NB4 (cell line): ENCODE measurements around the gene PLEK.

Experiments
- DNase-seq: peaks from one replicate; pipeline ENCODE4 v3.0.0; 2010; ENCODE audit warnings: low read depth
- H3K4me3 ChIP-seq: one replicate; pipeline ENCODE4 v1.5.1; 2011; ENCODE audit warnings: mild to moderate bottlenecking, low read depth, low read length, moderate library complexity
- MYC ChIP-seq: IDR thresholded peaks from 2 replicates; pipeline ENCODE4 v1.6.1; 2011; ENCODE audit warnings: low read depth, low read length
- POLR2A ChIP-seq: IDR thresholded peaks from 2 replicates; pipeline ENCODE4 v1.6.1; 2011; ENCODE audit warnings: mild to moderate bottlenecking; ENCODE audit not compliant: insufficient read length; ENCODE audit errors: extremely low read depth
- TF ChIP-seq, protein P1 (sequence below): IDR thresholded peaks from 2 replicates; pipeline ENCODE4 v1.6.1; 2011; ENCODE audit warnings: low read depth, low read length
- TF ChIP-seq, protein P2 (sequence below): IDR thresholded peaks from one replicate; pipeline ENCODE4 v1.5.1; 2012; ENCODE audit warnings: low read depth, low read length

Gene PLEK

DNA sequence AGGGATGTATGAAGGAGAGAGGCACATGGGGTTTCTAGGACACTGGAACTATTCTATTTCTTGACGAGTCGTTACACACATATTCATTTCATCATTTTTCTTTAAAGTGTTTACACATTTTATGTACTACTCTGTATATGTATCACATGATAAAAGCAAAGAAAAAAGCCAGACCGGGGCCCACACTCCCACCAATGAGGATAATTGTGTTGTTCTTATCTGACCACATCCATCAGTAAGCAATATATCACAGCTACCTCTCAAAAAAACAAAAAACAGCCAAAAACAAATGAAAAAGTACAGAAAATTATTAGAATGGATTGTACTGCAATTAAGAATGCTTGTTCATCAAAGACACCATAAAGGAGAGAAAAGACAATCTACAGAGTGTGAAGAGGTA lies 31.2 kb upstream of the PLEK start:
- H3K4me3 ChIP-seq = no peak overlapping the region
- TF ChIP-seq, protein P1, sequence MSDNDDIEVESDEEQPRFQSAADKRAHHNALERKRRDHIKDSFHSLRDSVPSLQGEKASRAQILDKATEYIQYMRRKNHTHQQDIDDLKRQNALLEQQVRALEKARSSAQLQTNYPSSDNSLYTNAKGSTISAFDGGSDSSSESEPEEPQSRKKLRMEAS = no peak
- TF ChIP-seq, protein P2, sequence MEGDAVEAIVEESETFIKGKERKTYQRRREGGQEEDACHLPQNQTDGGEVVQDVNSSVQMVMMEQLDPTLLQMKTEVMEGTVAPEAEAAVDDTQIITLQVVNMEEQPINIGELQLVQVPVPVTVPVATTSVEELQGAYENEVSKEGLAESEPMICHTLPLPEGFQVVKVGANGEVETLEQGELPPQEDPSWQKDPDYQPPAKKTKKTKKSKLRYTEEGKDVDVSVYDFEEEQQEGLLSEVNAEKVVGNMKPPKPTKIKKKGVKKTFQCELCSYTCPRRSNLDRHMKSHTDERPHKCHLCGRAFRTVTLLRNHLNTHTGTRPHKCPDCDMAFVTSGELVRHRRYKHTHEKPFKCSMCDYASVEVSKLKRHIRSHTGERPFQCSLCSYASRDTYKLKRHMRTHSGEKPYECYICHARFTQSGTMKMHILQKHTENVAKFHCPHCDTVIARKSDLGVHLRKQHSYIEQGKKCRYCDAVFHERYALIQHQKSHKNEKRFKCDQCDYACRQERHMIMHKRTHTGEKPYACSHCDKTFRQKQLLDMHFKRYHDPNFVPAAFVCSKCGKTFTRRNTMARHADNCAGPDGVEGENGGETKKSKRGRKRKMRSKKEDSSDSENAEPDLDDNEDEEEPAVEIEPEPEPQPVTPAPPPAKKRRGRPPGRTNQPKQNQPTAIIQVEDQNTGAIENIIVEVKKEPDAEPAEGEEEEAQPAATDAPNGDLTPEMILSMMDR = no peak
- no peak for TF ChIP-seq POLR2A
- DNase-seq = no peak

DNA sequence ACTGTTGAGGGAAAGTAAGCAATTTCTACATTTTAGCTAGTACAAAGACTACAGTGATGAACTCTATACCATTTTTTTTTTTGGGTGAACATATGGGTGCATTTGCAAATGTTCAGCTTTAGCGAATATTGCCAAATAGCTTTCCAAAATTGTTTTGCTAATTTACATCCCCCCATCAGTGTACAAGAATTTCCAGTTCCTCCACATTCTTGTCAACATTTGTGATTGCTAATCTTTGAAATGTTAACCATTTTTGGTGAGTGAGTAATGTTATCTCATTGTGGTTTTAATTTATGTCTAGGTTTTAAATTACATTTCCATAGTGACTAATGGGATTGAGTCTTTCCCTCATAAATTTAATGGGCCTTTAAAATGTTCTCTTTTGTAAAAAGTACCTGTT lies 28.9 kb upstream of the PLEK start:
- DNase-seq = no peak
- TF ChIP-seq, protein P2 = no peak
- TF ChIP-seq MYC = no peak
- TF ChIP-seq POLR2A = no peak
- TF ChIP-seq, protein P1 = no peak
- H3K4me3 ChIP-seq = no peak overlapping the region

DNA sequence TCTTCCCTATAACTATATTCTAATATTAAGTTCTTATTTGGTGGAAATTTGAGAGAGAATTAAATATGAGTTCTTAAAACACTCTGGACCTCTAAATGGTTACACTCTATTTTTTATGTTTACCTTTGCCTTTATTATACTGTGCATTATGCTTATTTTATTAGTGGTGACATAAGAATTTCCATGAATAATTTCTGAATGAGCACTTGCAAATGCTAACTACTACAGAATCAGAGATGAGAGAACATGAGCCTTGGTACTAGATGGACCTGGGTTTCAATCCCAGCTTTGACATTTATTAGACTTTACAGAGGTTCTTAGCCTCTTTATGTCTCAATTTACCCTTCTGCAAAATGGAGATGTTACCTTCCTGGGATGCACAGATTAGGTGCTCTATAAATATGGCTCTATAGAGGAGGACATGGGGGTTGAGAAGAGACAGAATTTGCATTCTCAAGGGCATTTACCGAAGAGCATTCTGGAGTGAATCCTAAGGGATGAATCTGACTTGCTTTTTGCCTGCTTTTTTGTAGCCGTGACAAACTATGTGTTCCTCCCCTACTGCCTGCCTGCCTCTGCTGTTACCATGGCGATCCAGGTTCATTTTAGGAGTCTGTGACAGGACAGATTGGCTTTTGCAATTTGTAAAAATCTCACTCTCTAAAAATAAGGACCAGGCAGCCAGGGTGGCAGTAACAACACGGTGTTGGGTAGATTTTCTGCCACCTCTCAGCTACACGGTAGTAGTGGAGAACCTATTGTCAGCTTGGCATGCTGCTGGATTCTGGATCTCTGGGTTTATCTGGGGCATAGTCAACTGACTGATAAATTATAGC lies 24.6 kb upstream of the PLEK start:
- no peak for DNase-seq
- H3K4me3 ChIP-seq = no peak overlapping the region
- TF ChIP-seq, protein P2 = no peak
- no peak for TF ChIP-seq MYC
- TF ChIP-seq, protein P1 = no peak
- no peak for TF ChIP-seq POLR2A

DNA sequence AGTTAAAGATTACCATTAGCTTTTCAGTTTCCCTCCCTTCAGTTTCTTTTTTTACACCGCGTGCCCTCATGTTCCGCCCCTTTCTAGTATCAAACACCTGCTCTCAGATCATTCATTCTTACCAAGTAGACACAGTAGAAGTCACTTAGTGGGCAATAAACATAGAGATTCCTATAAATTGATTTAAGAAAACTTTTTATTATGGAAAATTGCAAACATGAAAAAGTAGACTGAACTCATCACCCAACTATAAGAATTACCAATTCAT lies 24.1 kb upstream of the PLEK start:
- H3K4me3 ChIP-seq = no peak overlapping the region
- no peak for DNase-seq
- TF ChIP-seq MYC = no peak
- TF ChIP-seq, protein P1 = no peak

DNA sequence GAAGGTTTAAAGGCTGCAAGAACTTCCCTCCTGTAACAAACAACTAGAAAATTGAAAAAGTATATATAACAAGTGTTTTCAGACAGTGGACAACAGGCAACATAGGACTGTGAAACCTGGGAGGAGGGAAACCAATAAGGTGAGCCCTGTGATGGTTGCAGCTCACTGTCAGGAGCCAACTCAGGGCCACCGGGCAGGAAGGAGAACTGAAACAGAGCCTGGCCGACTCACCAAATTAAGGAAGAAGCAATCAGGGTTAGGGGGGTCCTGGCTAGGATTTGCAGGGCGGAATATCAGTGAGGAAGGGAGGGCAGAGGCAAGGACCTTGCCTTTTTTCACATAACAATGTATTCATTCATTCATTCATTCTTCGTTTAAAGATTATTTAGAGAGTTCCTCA lies 23.5 kb upstream of the PLEK start:
- no peak overlapping the region for H3K4me3 ChIP-seq
- TF ChIP-seq, protein P1 = no peak
- TF ChIP-seq, protein P2 = no peak
- TF ChIP-seq MYC (no peak), POLR2A (no peak)
- DNase-seq = no peak

DNA sequence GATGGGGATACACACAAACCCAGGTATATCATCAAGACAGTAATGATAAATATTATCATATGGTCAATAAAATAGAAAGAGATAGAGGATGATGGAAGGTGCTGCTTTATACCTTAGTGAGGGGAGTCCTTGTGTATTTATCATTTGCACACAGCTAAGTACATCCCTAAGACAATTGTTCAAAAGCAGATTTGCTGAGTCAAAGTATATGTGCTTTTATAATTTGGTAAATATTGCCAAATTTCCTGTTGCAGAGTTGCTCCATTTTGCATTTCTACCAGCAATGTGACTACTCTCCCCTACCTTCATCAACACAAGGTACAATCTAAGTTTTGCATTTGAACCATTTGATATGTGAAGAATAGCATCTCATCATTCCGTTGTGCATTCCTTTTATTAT lies 22.6 kb upstream of the PLEK start:
- no peak for TF ChIP-seq POLR2A
- TF ChIP-seq, protein P1 = no peak
- TF ChIP-seq, protein P2 = no peak
- no peak for TF ChIP-seq MYC
- no peak overlapping the region for H3K4me3 ChIP-seq
- peak; percentile 40 for DNase-seq
